ENCODE results near the gene BMF. TPM values are rescaled to one million over a fixed set of nuclear protein-coding genes. Genes with fewer than 3 reads are reported as not detected.

Gene BMF
- total RNA-seq, 4 donors from 2014 or later: 3.7 to 7.7 (median 5.3) TPM

GRCh38 chr15:40098489-40099261 is 10.0 kb downstream of the BMF start:
- DNase-seq (ENCODE audit: low spot score) (no peak), ATAC-seq (ENCODE audit: low FRiP score) (peak; percentile 81)
- TF ChIP-seq CTCF (IDR thresholded peaks at IDR 0.05): no peak

DNA sequence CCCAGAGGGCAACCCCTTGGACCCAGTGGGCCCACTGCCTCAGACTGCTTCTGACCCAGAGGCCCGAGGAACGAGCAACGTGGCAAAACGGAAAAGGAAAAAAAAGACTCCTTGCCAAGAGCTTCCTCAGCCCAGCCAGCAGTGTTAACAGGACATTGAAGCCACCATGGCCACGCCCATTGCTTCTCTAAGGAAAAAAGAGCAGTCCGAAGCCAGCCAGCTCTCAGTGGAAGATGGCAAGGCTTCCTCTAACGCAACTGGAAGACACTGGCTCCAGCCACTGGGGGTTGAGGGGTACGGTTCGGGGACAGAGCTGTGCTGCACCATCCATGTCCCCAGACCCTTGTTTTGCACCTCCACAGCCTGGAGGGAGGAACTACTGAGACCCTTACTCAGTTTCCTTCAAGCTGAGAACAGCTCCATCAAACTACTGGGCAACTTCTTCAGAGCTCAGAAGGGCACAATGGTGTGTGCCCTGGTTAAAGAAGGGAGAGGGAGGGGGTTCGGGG is 10.7 kb downstream of the BMF start:
- TF ChIP-seq CTCF (IDR thresholded peaks at IDR 0.05): no peak
- DNase-seq (ENCODE audit: low spot score) (no peak), ATAC-seq (ENCODE audit: low FRiP score) (no peak)

DNA sequence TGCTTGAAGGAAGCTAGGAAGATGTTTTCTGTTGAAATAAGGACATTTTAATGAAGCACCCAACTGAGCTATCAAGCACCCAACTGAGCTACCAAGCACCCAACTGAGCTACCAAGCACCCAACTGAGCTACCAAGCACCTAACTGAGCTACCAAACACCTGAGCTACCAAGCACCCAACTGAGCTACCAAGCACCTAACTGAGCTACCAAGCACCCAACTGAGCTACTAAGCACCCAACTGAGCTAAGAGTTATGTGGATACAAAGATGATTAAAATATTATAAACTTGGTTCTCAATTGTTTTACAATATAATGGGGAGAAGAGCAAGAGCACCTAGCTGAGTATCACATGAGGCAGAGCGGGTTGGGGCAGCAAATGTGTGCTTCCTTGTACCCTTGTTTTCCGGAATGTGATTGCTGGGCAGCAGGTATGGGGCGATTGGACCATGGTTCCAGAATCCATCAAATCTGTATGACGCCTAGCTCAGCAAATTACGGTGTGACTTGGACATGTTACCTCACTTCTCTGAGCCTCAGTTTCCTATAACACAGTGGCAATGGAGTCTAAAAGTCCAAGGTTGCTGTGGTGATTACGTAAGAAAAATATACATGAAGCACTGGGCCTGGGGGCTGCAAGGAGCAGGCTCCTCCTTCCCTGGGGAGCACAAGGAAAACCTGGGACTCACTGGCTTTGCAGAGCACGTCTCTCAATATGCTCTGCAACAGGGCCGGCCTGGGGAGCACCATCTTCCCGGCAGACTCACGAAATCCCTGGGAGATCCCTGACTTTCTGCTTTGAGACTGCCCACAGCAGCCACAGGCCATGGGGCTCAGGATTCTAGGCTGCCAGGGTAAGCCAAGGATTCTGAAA is 11.3 kb downstream of the BMF start:
- TF ChIP-seq CTCF (IDR thresholded peaks at IDR 0.05): no peak
- ATAC-seq (ENCODE audit: low FRiP score) (no peak), DNase-seq (ENCODE audit: low spot score) (no peak)

DNA sequence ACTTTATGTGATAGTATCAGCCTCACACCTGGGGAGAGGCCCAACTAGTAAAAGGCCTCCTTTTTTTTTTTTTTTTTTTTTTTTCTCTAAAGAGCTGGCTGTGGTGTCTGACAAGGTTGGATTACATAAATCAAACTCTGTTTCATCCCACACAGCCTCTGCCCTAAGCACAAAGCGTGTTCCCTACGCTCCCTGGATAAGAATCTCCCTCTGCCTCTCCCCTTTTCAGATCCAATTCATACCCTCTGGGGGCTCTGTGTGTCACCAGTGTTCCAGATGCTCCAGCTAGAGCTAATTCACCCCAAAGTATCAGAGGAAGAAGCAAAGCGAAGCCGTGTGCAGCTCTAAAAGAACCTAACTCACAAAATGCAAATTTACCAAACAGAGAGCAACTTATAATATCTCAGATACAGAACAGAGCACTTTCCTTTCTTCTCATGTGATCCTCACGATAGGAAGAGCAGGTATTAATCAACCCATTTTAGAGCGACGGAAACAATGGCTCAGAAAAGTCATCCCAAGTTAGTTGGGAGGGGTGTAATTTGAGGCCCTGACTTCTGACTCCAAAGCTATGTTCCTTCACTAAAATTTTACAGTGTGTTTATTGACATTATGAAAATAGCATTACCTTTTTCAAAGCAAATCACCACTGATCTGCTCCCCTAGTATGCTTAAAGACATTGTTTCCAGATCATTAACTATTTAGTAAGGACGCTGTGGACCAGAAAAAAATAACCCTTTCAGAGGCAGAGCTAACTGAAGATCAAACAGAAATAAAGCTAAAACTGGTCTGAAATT is 12.4 kb downstream of the BMF start:
- ATAC-seq (ENCODE audit: low FRiP score): no peak
- TF ChIP-seq CTCF (IDR thresholded peaks at IDR 0.05): no peak
- no peak for DNase-seq (ENCODE audit: low spot score)

DNA sequence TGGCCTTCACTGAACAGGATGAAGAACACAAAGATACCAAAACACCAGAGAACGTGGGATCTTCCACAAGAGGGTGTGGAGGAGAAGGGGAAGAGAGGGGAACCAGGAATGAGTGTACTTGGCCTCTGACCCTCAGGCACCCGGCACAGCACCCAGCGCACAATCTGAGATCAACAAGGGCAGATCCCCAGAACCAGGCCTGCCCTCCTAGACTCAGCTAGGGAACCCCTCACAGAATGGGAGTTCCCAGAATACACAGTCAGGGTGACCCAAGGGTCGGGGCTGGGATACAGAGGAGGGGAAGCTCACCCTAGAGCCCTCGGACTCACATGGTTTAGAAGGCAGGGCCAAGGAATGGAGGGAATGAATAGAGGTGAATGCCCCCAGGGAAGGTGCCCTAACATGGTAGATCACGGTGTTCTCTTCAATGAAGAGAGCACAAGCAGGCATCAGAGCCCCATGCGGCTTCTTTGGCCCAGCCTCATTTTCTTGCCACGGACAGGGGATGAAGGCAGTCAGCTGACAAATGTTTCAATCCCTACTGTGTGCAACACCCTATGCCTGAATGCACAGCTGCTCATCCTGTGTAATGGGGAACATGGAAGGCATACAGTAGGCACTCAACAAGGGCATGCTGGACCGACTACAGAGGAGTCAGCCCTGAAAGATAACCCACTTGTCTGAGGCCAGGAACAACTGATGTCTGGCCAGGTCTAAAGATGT is 13.1 kb downstream of the BMF start:
- TF ChIP-seq CTCF (IDR thresholded peaks at IDR 0.05): no peak
- DNase-seq (ENCODE audit: low spot score) (no peak), ATAC-seq (ENCODE audit: low FRiP score) (no peak)

DNA sequence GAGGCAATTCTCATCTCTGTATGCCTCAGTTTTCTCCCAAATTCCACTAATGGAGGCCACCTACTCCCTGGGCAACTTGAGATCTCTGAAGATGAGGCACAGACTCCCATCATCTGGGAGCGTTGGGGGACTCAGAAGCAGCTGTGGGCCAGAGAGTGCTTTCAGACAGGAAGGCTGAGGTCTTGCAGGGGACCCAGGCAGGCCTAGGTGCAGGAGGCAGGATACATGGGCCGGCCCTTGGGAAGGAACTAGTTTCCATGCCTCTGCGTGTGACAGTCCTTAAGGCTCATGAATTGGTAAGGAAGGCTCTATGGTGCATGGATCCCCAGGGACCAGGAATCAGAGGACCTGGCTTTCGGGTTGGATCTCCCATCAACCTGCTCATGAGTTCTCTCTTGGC is 14.5 kb downstream of the BMF start:
- DNase-seq (ENCODE audit: low spot score) (no peak), ATAC-seq (ENCODE audit: low FRiP score) (no peak)
- no peak for TF ChIP-seq CTCF (IDR thresholded peaks at IDR 0.05)

Measured in omental fat pad (tissue), 4 donors.